BLaER1 treated with 17β-estradiol and CSF1 and Interleukin-3, amounts not matched to agents 10 nM and 100 nM (cell line): ENCODE data around the gene PAPPA.

Experiments used
- H3K27ac ChIP-seq, 11 experiments: shearing (Covaris generic); formaldehyde crosslinking; 2 replicates each; pipeline ENCODE4 v1.8.1; 2022
- H3K27me3 ChIP-seq, 11 experiments: shearing (Covaris generic); formaldehyde crosslinking; 2 replicates each; pipeline ENCODE4 v1.8.1; 2022
- H3K36me3 ChIP-seq, 11 experiments: shearing (Covaris generic); formaldehyde crosslinking; 2 replicates each; pipeline ENCODE4 v1.8.1; 2022
- H3K4me1 ChIP-seq, 10 experiments: shearing (Covaris generic); formaldehyde crosslinking; 2 replicates each; pipeline ENCODE4 v1.8.1; 2022
- H3K4me2 ChIP-seq, 11 experiments: shearing (Covaris generic); formaldehyde crosslinking; 2 replicates each; pipeline ENCODE4 v1.8.1; 2022
- H3K4me3 ChIP-seq, 10 experiments: shearing (Covaris generic); formaldehyde crosslinking; 2 replicates each; pipeline ENCODE4 v1.8.1; 2022
- H3K9ac ChIP-seq, 11 experiments: shearing (Covaris generic); formaldehyde crosslinking; 2 replicates each; pipeline ENCODE4 v1.8.1; 2022
- H3K9me3 ChIP-seq, 11 experiments: shearing (Covaris generic); formaldehyde crosslinking; replicated peaks in 1 of 11; 2 replicates each; pipeline ENCODE4 v1.8.1; 2022
- H4K20me1 ChIP-seq, 11 experiments: shearing (Covaris generic); formaldehyde crosslinking; 2 replicates each; pipeline ENCODE4 v1.8.1; 2022
- Cebpa-rat ChIP-seq, 11 experiments: shearing (Covaris generic); IDR thresholded peaks; 2 replicates each; pipeline ENCODE4 v1.8.1; 2022

PAPPA gene

GRCh38 chr9:116208417-116209232 is 55.0 kb downstream of the PAPPA start:
- Histone ChIP-seq H3K4me1 (no peaks in the 10 kb centered on the region), H3K4me2 (no peak overlapping the region), H3K4me3 (no peak overlapping the region), H3K27me3 (no peaks in the 10 kb centered on the region), H3K9ac (no peak overlapping the region), H3K36me3 (no peaks in the 10 kb centered on the region), H3K27ac (no peak overlapping the region), H3K9me3 (no peaks in the 10 kb centered on the region), H4K20me1 (no peaks in the 10 kb centered on the region)
- TF ChIP-seq Cebpa-rat (IDR thresholded peaks at IDR 0.05): no peak

GRCh38 chr9:116209414-116210116 is 56.0 kb downstream of the PAPPA start:
- Histone ChIP-seq H3K9ac (no peak overlapping the region), H3K4me3 (no peak overlapping the region), H3K9me3 (no peaks in the 10 kb centered on the region), H3K36me3 (no peaks in the 10 kb centered on the region), H3K27me3 (no peaks in the 10 kb centered on the region), H3K4me1 (no peaks in the 10 kb centered on the region), H3K4me2 (no peak overlapping the region), H3K27ac (no peak overlapping the region), H4K20me1 (no peaks in the 10 kb centered on the region)
- TF ChIP-seq Cebpa-rat (IDR thresholded peaks at IDR 0.05): no peak

- Histone ChIP-seq H3K27ac (no peak overlapping the region), H3K4me3 (no peak overlapping the region), H3K4me2 (no peak overlapping the region), H4K20me1 (no peaks in the 10 kb centered on the region), H3K36me3 (no peaks in the 10 kb centered on the region), H3K9me3 (no peaks in the 10 kb centered on the region), H3K27me3 (no peaks in the 10 kb centered on the region), H3K4me1 (no peaks in the 10 kb centered on the region), H3K9ac (no peak overlapping the region)
- TF ChIP-seq Cebpa-rat (IDR thresholded peaks at IDR 0.05): no peak
Measured at GRCh38 chr9:116212986-116213692, 59.5 kb downstream of the PAPPA start.

- TF ChIP-seq Cebpa-rat (IDR thresholded peaks at IDR 0.05): no peak
- Histone ChIP-seq H3K9ac (no peak overlapping the region), H4K20me1 (no peaks in the 10 kb centered on the region), H3K4me1 (no peaks in the 10 kb centered on the region), H3K27ac (no peak overlapping the region), H3K27me3 (no peaks in the 10 kb centered on the region), H3K36me3 (no peaks in the 10 kb centered on the region), H3K4me2 (no peak overlapping the region), H3K9me3 (no peaks in the 10 kb centered on the region), H3K4me3 (no peak overlapping the region)
Measured at GRCh38 chr9:116213693-116214047, 60.1 kb downstream of the PAPPA start.

GRCh38 chr9:116218399-116218798 is 64.8 kb downstream of the PAPPA start:
- Histone ChIP-seq H3K4me3 (no peak overlapping the region), H3K9me3 (no peaks in the 10 kb centered on the region), H3K4me2 (no peak overlapping the region), H3K4me1 (no peaks in the 10 kb centered on the region), H3K36me3 (no peaks in the 10 kb centered on the region), H3K27ac (no peak overlapping the region), H3K27me3 (no peaks in the 10 kb centered on the region), H4K20me1 (no peaks in the 10 kb centered on the region), H3K9ac (no peak overlapping the region)
- no peak for TF ChIP-seq Cebpa-rat (IDR thresholded peaks at IDR 0.05)

- Histone ChIP-seq H3K36me3 (no peaks in the 10 kb centered on the region), H3K4me2 (no peak overlapping the region), H3K9ac (no peak overlapping the region), H3K9me3 (no peaks in the 10 kb centered on the region), H3K27me3 (no peaks in the 10 kb centered on the region), H3K4me3 (no peak overlapping the region), H3K27ac (no peak overlapping the region), H4K20me1 (no peaks in the 10 kb centered on the region), H3K4me1 (no peaks in the 10 kb centered on the region)
- no peak for TF ChIP-seq Cebpa-rat (IDR thresholded peaks at IDR 0.05)
Measured at GRCh38 chr9:116219686-116220085, 66.1 kb downstream of the PAPPA start.

GRCh38 chr9:116223926-116224325 is 70.3 kb downstream of the PAPPA start:
- Histone ChIP-seq H3K9me3 (no peaks in the 10 kb centered on the region), H3K4me1 (no peaks in the 10 kb centered on the region), H3K4me2 (no peak overlapping the region), H4K20me1 (no peaks in the 10 kb centered on the region), H3K9ac (no peak overlapping the region), H3K27me3 (no peaks in the 10 kb centered on the region), H3K36me3 (no peaks in the 10 kb centered on the region), H3K4me3 (no peak overlapping the region), H3K27ac (no peak overlapping the region)
- TF ChIP-seq Cebpa-rat (IDR thresholded peaks at IDR 0.05): no peak

- no peaks in the 10 kb centered on the region for H3K9me3 ChIP-seq
- no peaks in the 10 kb centered on the region for H3K36me3 ChIP-seq
- no peaks in the 10 kb centered on the region for H4K20me1 ChIP-seq
- H3K27ac ChIP-seq: no peak overlapping the region
- no peak for TF ChIP-seq Cebpa-rat (IDR thresholded peaks at IDR 0.05)
- no peak overlapping the region for H3K4me2 ChIP-seq
- no peak overlapping the region for H3K4me3 ChIP-seq
- H3K4me1 ChIP-seq: 0 out of 20 replicates have a peak, but pooled peaks cover 0 to 4% (median 0%) of the 10 kb centered on the region in 10 experiments
- no peaks in the 10 kb centered on the region for H3K27me3 ChIP-seq
- no peak overlapping the region for H3K9ac ChIP-seq
Measured at GRCh38 chr9:116230051-116230632, 76.6 kb downstream of the PAPPA start.

GRCh38 chr9:116232424-116233159 is 79.0 kb downstream of the PAPPA start:
- Histone ChIP-seq H3K4me2 (no peak overlapping the region), H3K36me3 (no peaks in the 10 kb centered on the region), H4K20me1 (no peaks in the 10 kb centered on the region), H3K4me3 (no peak overlapping the region), H3K4me1 (0 out of 20 replicates have a peak, but pooled peaks cover 0 to 4% (median 0%) of the 10 kb centered on the region in 10 experiments), H3K27me3 (no peaks in the 10 kb centered on the region), H3K9ac (no peak overlapping the region), H3K9me3 (no peaks in the 10 kb centered on the region), H3K27ac (no peak overlapping the region)
- no peak for TF ChIP-seq Cebpa-rat (IDR thresholded peaks at IDR 0.05)
